Central memory CD8-positive, alpha-beta T cell (primary cell): ENCODE data around the gene ADSL.
A peak's percentile ranks its signal among the peaks of the same experiment; 100 is the strongest.
"Not testable (repeated sequence)": the region's sequence is repeated elsewhere in the genome, so short reads cannot be mapped to it uniquely, and the experiment has no call there.

ENCODE experiments used
- ATAC-seq: fragments of 150-1000 bp; cut with Tn5 transposase; replicated peaks from 2 replicates; pipeline ENCODE4 v1.10.0; 2022; ENCODE audit warnings: mild to moderate bottlenecking, moderate FRiP score, moderate number of reproducible peaks; ENCODE audit not compliant: poor library complexity, severe bottlenecking; ENCODE audit errors: extremely low read depth
- DNase-seq, 2 donors: peaks; one replicate each; pipeline ENCODE4 v3.0.0; 2021; ENCODE audit warnings: low spot score in 2 of 2
- H3K27ac Mint-ChIP-seq: one replicate; pipeline ENCODE4 v1.8.0; 2022; ENCODE audit warnings: low read depth, mild to moderate bottlenecking, moderate library complexity, mixed read lengths
- H3K27me3 Mint-ChIP-seq: one replicate; pipeline ENCODE4 v1.8.0; 2022; ENCODE audit warnings: mixed read lengths
- H3K36me3 Mint-ChIP-seq: one replicate; pipeline ENCODE4 v1.8.0; 2022; ENCODE audit warnings: mild to moderate bottlenecking, moderate library complexity, mixed read lengths; ENCODE audit not compliant: insufficient read depth
- H3K4me1 Mint-ChIP-seq: one replicate; pipeline ENCODE4 v1.8.0; 2022; ENCODE audit warnings: mixed read lengths
- H3K4me3 Mint-ChIP-seq: one replicate; pipeline ENCODE4 v1.8.0; 2022; ENCODE audit warnings: mild to moderate bottlenecking, moderate library complexity, mixed read lengths
- H3K9me3 Mint-ChIP-seq: one replicate; pipeline ENCODE4 v1.8.0; 2022; ENCODE audit warnings: mixed read lengths

Gene ADSL

GRCh38 chr22:40346185-40347118, at the start of gene ADSL:
TSS of gene ADSL (plus strand) at chr22:40346500. CDS start at chr22:40346559, 59 bp downstream.
- Mint-ChIP-seq H3K4me3 (peak within 1 kb of the TSS; percentile 92), H3K4me1 (peaks cover 34% of the 10 kb centered on the region), H3K36me3 (peaks cover 30% of the 10 kb centered on the region), H3K27ac (peak within 1 kb of the TSS; percentile 96), H3K9me3 (no peaks in the 10 kb centered on the region), H3K27me3 (no peaks in the 10 kb centered on the region)
- peak; percentile 72 to 73 for DNase-seq
- peak; percentile 83 for ATAC-seq

- peaks cover 45% of the 10 kb centered on the region for H3K36me3 Mint-ChIP-seq
- H3K27ac Mint-ChIP-seq = no peak overlapping the region
- H3K9me3 Mint-ChIP-seq = no peaks in the 10 kb centered on the region
- no peaks in the 10 kb centered on the region for H3K4me1 Mint-ChIP-seq
- H3K4me3 Mint-ChIP-seq = no peak overlapping the region
- no peak for ATAC-seq
- DNase-seq = no peak
- H3K27me3 Mint-ChIP-seq = no peaks in the 10 kb centered on the region
Observed at GRCh38 chr22:40300316-40300715, 46.0 kb upstream of the ADSL start.

GRCh38 chr22:40300884-40301672, 45.2 kb upstream of the ADSL start:
- H3K36me3 Mint-ChIP-seq = peaks cover 42% of the 10 kb centered on the region
- no peaks in the 10 kb centered on the region for H3K27me3 Mint-ChIP-seq
- no peak overlapping the region for H3K27ac Mint-ChIP-seq

GRCh38 chr22:40302149-40302548, 44.2 kb upstream of the ADSL start:
- H3K4me3 Mint-ChIP-seq = no peak overlapping the region
- H3K36me3 Mint-ChIP-seq = peaks cover 39% of the 10 kb centered on the region

More at GRCh38 chr22:40300884-40301672, 45.2 kb upstream of the ADSL start:
- no peaks in the 10 kb centered on the region for H3K9me3 Mint-ChIP-seq
- no peak overlapping the region for H3K4me3 Mint-ChIP-seq
- DNase-seq (no peak), ATAC-seq (no peak)
- H3K4me1 Mint-ChIP-seq = no peaks in the 10 kb centered on the region

GRCh38 chr22:40305625-40306024, 40.7 kb upstream of the ADSL start:
- H3K36me3 Mint-ChIP-seq = peaks cover 42% of the 10 kb centered on the region
- H3K4me1 Mint-ChIP-seq = peaks cover 11% of the 10 kb centered on the region

More at GRCh38 chr22:40302149-40302548, 44.2 kb upstream of the ADSL start:
- Mint-ChIP-seq H3K27me3 (no peaks in the 10 kb centered on the region), H3K27ac (peak overlapping the region; percentile 19), H3K9me3 (no peaks in the 10 kb centered on the region), H3K4me1 (no peaks in the 10 kb centered on the region)
- DNase-seq = no peak
- no peak for ATAC-seq

GRCh38 chr22:40308999-40309573, 37.2 kb upstream of the ADSL start:
- Mint-ChIP-seq H3K4me3 (no peak overlapping the region), H3K27me3 (no peaks in the 10 kb centered on the region), H3K36me3 (peaks cover 56% of the 10 kb centered on the region), H3K4me1 (peaks cover 21% of the 10 kb centered on the region), H3K27ac (no peak overlapping the region), H3K9me3 (no peaks in the 10 kb centered on the region)
- DNase-seq (no peak), ATAC-seq (no peak)

More at GRCh38 chr22:40305625-40306024, 40.7 kb upstream of the ADSL start:
- Mint-ChIP-seq H3K27me3 (no peaks in the 10 kb centered on the region), H3K27ac (no peak overlapping the region), H3K9me3 (no peaks in the 10 kb centered on the region), H3K4me3 (no peak overlapping the region)
- ATAC-seq (no peak), DNase-seq (no peak)

- Mint-ChIP-seq H3K36me3 (peaks cover 60% of the 10 kb centered on the region), H3K4me3 (no peak overlapping the region), H3K9me3 (no peaks in the 10 kb centered on the region), H3K4me1 (peaks cover 21% of the 10 kb centered on the region), H3K27ac (no peak overlapping the region), H3K27me3 (no peaks in the 10 kb centered on the region)
- ATAC-seq = no peak
- DNase-seq = no peak
Observed at GRCh38 chr22:40309631-40310030, 36.7 kb upstream of the ADSL start.

- ATAC-seq (no peak), DNase-seq (no peak)
- no peaks in the 10 kb centered on the region for H3K27me3 Mint-ChIP-seq
- H3K27ac Mint-ChIP-seq = no peak overlapping the region
- H3K36me3 Mint-ChIP-seq = peaks cover 62% of the 10 kb centered on the region
- no peak overlapping the region for H3K4me3 Mint-ChIP-seq
- H3K9me3 Mint-ChIP-seq = no peaks in the 10 kb centered on the region
- H3K4me1 Mint-ChIP-seq = peaks cover 21% of the 10 kb centered on the region
Observed at GRCh38 chr22:40310081-40310767, 36.1 kb upstream of the ADSL start.

- peaks cover 67% of the 10 kb centered on the region for H3K36me3 Mint-ChIP-seq
- no peak overlapping the region for H3K27ac Mint-ChIP-seq
- no peaks in the 10 kb centered on the region for H3K9me3 Mint-ChIP-seq
- no peaks in the 10 kb centered on the region for H3K27me3 Mint-ChIP-seq
- DNase-seq = no peak
- H3K4me1 Mint-ChIP-seq = peaks cover 21% of the 10 kb centered on the region
- ATAC-seq = no peak
- H3K4me3 Mint-ChIP-seq = no peak overlapping the region
Observed at GRCh38 chr22:40310768-40311120, 35.6 kb upstream of the ADSL start.

GRCh38 chr22:40311646-40312045, 34.7 kb upstream of the ADSL start:
- peaks cover 21% of the 10 kb centered on the region for H3K4me1 Mint-ChIP-seq
- H3K27ac Mint-ChIP-seq = peak overlapping the region; percentile 2
- ATAC-seq, H3K9me3 Mint-ChIP-seq, H3K27me3 Mint-ChIP-seq, H3K4me3 Mint-ChIP-seq, DNase-seq: not testable (repeated sequence)
- peaks cover 73% of the 10 kb centered on the region for H3K36me3 Mint-ChIP-seq

- no peak for DNase-seq
- no peaks in the 10 kb centered on the region for H3K9me3 Mint-ChIP-seq
- H3K4me1 Mint-ChIP-seq = peaks cover 21% of the 10 kb centered on the region
- peak overlapping the region; percentile 2 for H3K27ac Mint-ChIP-seq
- peaks cover 75% of the 10 kb centered on the region for H3K36me3 Mint-ChIP-seq
- no peak overlapping the region for H3K4me3 Mint-ChIP-seq
- ATAC-seq = no peak
- H3K27me3 Mint-ChIP-seq = no peaks in the 10 kb centered on the region
Observed at GRCh38 chr22:40312050-40312449, 34.2 kb upstream of the ADSL start.

- Mint-ChIP-seq H3K4me3 (no peak overlapping the region), H3K4me1 (peaks cover 18% of the 10 kb centered on the region), H3K9me3 (no peaks in the 10 kb centered on the region), H3K36me3 (peaks cover 79% of the 10 kb centered on the region), H3K27ac (peak overlapping the region; percentile 2), H3K27me3 (no peaks in the 10 kb centered on the region)
- DNase-seq = no peak
- no peak for ATAC-seq
Observed at GRCh38 chr22:40313007-40313406, 33.3 kb upstream of the ADSL start.
